T-helper 17 cell (primary cell): ENCODE data around the gene CRYBG3. TPM values are rescaled to one million over a fixed set of nuclear protein-coding genes. Genes with fewer than 3 reads are reported as not detected.

Experiments used
- ATAC-seq: fragments of 150-1000 bp; cut with Tn5 transposase; 2 replicates; pipeline ENCODE4 v1.10.0; 2021; ENCODE audit warnings: mild to moderate bottlenecking, moderate library complexity
- DNase-seq, 3 donors: peaks; one replicate each; pipeline versions ENCODE4 v3.0.0 to v3.0.0-alpha.2; 2020 to 2021
- H3K9me3 ChIP-seq: one replicate; pipeline ENCODE4 v1.7.0; 2013; ENCODE audit warnings: low read length, mild to moderate bottlenecking; ENCODE audit not compliant: control insufficient read depth, poor library complexity, severe bottlenecking
- H3K27ac Mint-ChIP-seq: one replicate; pipeline ENCODE4 v1.8.0; 2022; ENCODE audit warnings: mild to moderate bottlenecking, moderate library complexity, mixed read lengths
- H3K27me3 Mint-ChIP-seq: one replicate; pipeline ENCODE4 v1.8.0; 2022; ENCODE audit warnings: mixed read lengths
- H3K36me3 Mint-ChIP-seq: one replicate; pipeline ENCODE4 v1.8.0; 2022; ENCODE audit warnings: low read depth, mixed read lengths
- H3K4me1 Mint-ChIP-seq: one replicate; pipeline ENCODE4 v1.8.0; 2022; ENCODE audit warnings: mild to moderate bottlenecking, mixed read lengths
- H3K4me3 Mint-ChIP-seq: one replicate; pipeline ENCODE4 v1.8.0; 2022; ENCODE audit warnings: mild to moderate bottlenecking, moderate library complexity, mixed read lengths
- total RNA-seq, 4 donors: library from RNA in 2 of 4; stranded (reverse) in 2 of 4; gene quantifications; one replicate each; pipeline ENCODE4 v1.2.3 and lab custom pipeline; 2022 to 2026

Gene CRYBG3
- total RNA-seq: 1 to 10 TPM; 6.4 to 6.5 TPM
- 54.5 to 72.0 reads per million in 2 donors for total RNA-seq (lab: John Stamatoyannopoulos, UW)

DNA sequence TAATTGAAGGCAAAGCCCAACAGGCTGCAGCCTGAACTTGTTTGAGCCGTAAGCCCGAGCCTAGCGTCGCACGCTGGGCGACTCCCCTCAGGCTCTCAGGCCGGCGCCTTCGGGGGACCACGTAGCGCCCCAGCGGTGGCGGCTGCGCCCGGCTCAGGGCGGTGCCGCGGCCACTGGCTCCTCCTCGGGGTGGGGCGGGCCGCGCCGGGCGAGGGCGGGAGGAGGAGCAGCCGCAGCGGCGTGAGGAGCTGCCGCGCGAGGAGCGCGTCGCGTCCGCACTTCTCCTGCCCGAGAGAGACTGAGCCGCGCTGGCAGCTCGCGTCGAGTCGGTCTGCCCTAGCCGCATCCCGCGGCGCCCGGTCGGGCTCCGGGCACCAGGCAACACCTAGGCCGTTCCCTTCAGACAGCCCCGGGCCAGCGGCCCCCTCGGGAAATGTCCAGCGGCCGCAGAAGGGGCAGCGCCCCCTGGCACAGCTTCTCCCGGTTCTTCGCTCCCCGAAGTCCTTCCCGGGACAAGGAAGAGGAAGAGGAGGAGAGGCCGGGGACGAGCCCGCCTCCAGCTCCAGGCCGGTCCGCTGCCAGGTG lies at the start of gene CRYBG3:
TSS of gene CRYBG3 (plus strand) at position 238 of the 585 bp plus-strand sequence. CDS start at position 434, 196 bp downstream.
- Mint-ChIP-seq H3K4me1 (peaks cover 33% of the 10 kb centered on the region), H3K27ac (peak within 1 kb of the TSS; percentile 92), H3K4me3 (peak within 1 kb of the TSS; percentile 99), H3K36me3 (peaks cover 6% of the 10 kb centered on the region), H3K27me3 (peaks cover 9% of the 10 kb centered on the region)
- DNase-seq (peak; percentile 76 to 80 (median 77)), ATAC-seq (peak; percentile 98)
- H3K9me3 ChIP-seq: no peaks in the 10 kb centered on the region

DNA sequence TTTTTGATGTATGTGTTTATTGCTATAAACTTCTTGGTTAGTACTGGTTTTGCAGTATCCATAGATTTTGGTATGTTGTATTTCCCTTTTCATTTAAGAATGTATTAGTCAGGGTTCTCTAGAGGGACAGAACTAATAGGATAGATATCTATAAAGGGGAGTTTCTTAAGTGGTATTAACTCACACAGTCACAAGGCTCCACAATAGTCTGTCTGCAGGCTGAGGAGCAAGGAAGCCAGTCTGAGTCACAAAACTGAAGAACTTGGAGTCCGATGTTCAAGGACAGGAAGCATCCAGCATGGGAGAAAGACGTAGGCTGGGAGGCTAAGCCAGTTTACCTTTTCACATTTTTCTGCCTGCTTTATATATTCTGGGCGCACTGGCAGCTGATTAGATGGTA lies 48.9 kb upstream of the CRYBG3 start:
- H3K27me3 Mint-ChIP-seq: no peaks in the 10 kb centered on the region
- H3K36me3 Mint-ChIP-seq: peaks cover 13% of the 10 kb centered on the region
- ATAC-seq (no peak), DNase-seq (no peak)
- H3K4me1 Mint-ChIP-seq: peaks cover 6% of the 10 kb centered on the region
- H3K4me3 Mint-ChIP-seq: no peak overlapping the region
- H3K27ac Mint-ChIP-seq: peak overlapping the region; percentile 56
- H3K9me3 ChIP-seq: no peaks in the 10 kb centered on the region

DNA sequence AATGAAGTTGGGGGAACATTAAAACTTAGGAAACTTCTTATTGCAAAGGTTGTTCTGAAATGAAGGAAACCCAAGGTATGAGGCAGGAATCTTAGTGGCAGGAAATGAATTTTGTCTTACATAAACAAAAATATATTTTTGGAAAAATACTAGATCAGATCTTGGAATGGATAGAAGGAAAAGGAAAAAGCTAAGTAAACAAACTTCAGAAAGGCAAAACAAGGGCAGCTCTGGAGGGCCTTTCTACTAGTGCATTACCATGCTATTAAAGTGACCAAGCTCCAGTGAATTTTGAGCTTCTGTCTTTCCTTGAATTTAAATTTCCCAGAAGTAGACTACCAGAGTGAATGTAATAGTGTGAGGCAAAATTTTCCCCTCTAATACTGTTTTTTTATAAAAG lies 43.7 kb upstream of the CRYBG3 start:
- peaks cover 8% of the 10 kb centered on the region for H3K36me3 Mint-ChIP-seq
- no peak overlapping the region for H3K27ac Mint-ChIP-seq
- H3K4me3 Mint-ChIP-seq: no peak overlapping the region
- ATAC-seq (no peak), DNase-seq (no peak)
- H3K4me1 Mint-ChIP-seq: no peaks in the 10 kb centered on the region
- H3K27me3 Mint-ChIP-seq: no peaks in the 10 kb centered on the region
- H3K9me3 ChIP-seq: no peaks in the 10 kb centered on the region

DNA sequence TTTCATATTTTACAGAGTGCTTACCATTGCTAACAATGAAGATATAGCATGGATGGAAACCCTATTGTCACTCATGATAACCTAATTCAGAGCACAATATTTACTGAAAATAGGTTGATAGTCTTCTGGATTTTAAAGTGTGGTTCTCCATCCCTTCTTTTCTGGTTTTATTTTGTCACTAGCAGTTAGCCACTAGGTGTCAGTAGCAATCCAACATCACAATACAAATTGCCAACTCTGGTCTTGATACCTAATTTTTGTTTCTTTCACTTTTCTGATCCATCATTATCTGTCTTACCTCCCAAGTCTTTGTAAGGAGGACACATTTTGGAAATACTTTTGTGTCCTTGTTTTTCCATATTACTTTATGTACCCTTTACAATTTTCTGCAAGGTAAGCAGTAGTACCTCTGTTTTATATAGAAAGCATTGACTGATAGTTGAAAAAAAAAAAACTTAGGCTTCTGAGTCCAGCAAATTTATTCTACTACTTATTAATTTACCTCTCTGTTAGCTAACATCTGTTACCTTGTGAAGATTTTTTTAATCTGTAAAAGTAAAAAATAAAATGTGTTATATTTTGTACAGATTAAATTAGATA lies 28.3 kb upstream of the CRYBG3 start:
- Mint-ChIP-seq H3K36me3 (no peaks in the 10 kb centered on the region), H3K27ac (no peak overlapping the region), H3K4me3 (no peak overlapping the region), H3K27me3 (no peaks in the 10 kb centered on the region), H3K4me1 (no peaks in the 10 kb centered on the region)
- no peaks in the 10 kb centered on the region for H3K9me3 ChIP-seq
- ATAC-seq: peak; percentile 56
- DNase-seq: no peak

DNA sequence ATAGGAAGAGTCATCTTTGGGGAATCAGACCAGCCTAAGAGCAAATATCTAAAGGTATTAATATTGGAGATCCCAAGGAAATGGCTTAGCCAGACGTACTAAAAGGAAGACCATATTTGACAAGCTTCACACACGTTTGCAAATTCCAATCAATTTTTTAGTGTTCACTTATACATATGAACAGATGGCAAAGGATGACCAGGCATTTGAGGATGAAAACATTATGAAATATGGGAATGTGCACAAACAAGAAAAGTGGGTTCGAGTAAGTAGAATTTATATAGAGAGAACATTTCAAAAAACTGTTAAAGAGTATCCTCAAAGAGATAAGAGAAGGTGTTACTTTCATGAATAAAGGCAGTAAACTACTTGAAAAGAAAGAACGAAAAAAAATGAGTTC lies 25.9 kb upstream of the CRYBG3 start:
- H3K36me3 Mint-ChIP-seq: no peaks in the 10 kb centered on the region
- H3K9me3 ChIP-seq: no peaks in the 10 kb centered on the region
- no peaks in the 10 kb centered on the region for H3K4me1 Mint-ChIP-seq
- H3K4me3 Mint-ChIP-seq: no peak overlapping the region
- ATAC-seq (no peak), DNase-seq (no peak)
- no peak overlapping the region for H3K27ac Mint-ChIP-seq
- H3K27me3 Mint-ChIP-seq: no peaks in the 10 kb centered on the region

DNA sequence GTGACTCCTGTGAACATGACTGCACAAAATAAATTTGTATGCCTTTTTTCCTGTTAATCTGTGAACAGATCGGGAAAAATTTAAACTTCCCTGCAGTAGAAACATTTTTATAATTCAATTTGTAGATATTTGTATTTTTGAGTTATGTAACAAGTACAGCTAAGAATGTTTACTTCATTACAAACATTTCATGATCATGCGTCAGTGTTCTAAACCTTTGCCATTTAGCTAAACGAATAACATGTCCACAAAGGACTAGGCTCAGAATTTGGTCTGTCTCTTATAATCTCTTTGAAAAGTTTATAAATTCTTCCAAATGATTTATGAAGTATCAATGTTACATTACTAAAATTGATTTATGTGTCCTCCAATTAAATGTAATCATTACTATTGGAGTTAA lies 17.3 kb upstream of the CRYBG3 start:
- Mint-ChIP-seq H3K27me3 (no peaks in the 10 kb centered on the region), H3K4me1 (no peaks in the 10 kb centered on the region), H3K36me3 (no peaks in the 10 kb centered on the region), H3K4me3 (no peak overlapping the region), H3K27ac (no peak overlapping the region)
- no peak for ATAC-seq
- no peak for DNase-seq
- no peaks in the 10 kb centered on the region for H3K9me3 ChIP-seq

DNA sequence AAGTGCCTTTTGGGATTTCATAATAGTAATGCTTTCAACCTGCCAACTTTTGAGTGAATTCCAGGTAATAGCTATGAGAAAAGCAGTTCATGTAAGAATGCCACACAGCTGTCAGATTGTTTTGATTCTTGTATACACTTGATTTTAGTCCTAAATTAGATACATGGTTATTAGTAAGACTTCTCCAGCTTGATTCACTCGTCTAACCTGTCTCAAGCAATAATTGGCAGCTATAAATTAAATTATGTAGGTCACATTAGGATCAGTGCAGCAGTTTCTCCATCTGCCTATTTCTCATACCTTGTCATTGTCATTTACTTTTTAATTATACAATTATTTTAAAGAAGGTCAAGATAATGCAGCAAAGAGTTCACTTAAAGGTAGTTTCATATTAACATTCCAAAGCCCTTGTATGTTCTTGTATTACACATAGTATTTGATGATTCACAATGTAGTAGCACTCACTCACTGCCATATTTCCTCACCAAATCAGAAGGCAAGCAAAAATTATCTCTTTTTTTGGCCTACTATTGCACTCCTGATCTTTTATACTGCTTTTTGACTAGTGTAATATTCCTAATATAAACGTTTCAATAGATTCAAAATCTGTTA lies 10.9 kb upstream of the CRYBG3 start:
- ATAC-seq: no peak
- DNase-seq: no peak
- H3K27ac Mint-ChIP-seq: no peak overlapping the region
- H3K9me3 ChIP-seq: no peaks in the 10 kb centered on the region
- no peak overlapping the region for H3K4me3 Mint-ChIP-seq
- no peaks in the 10 kb centered on the region for H3K27me3 Mint-ChIP-seq
- no peaks in the 10 kb centered on the region for H3K36me3 Mint-ChIP-seq
- no peaks in the 10 kb centered on the region for H3K4me1 Mint-ChIP-seq

DNA sequence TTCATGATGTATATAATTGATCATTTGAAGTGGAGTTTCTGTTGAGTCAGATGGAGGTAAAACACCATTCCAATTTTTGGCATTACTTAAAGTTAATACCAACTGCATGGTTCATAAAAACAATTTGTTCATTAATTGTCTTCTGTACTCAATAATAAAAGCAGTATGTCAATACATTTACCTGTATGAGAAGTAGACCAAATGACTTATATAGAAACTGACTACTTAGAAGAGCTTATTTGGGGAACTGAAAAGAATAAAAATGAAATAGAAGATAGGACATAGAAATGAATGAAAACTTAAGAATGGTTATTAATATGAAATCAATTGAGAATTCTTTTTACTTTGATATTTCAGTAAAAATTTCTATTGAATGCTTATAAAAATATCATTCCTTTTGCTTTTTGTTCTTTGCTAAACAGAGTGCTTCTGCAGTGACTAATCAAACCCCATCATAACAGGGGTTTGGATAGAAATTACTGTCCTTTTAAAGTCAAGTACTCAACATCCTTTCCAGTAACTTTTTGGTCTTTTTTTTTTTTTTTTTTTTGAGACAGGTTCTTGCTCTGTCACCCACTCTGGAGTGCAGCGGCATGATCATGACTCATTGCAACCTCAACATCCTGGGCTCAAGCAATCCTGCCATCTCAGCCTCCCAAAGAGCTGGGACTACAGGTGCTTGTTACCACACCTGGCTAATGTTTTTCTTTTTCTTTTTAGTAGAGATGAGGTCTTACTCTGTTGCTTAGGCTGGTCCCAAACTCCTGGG lies 6.5 kb upstream of the CRYBG3 start:
- Mint-ChIP-seq H3K27me3 (peaks cover 4% of the 10 kb centered on the region), H3K27ac (no peak overlapping the region), H3K36me3 (no peaks in the 10 kb centered on the region), H3K4me1 (peaks cover 2% of the 10 kb centered on the region), H3K4me3 (no peak overlapping the region)
- ATAC-seq (peak; percentile 72), DNase-seq (peak in 1 of 3 donors; percentile 15)
- no peaks in the 10 kb centered on the region for H3K9me3 ChIP-seq

DNA sequence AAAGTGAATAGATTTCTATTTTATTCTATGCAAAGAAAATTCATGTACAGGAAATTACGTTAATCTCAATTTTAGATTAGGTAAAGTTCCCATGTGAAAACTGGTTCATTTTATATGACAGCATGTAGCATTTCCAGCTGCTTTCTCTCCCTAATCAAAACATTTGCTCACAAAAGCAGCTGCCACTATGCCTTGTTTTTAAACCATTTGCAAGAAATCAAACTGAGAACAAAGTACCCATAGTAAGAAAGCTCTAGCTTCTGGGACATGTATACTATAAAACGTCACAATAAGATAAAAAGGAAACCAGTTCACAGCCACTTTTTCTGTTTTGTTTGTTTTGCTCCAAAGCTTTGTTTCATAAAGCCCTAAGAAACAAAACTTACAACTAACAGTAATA lies 5.0 kb upstream of the CRYBG3 start:
- no peaks in the 10 kb centered on the region for H3K9me3 ChIP-seq
- H3K4me3 Mint-ChIP-seq: no peak overlapping the region
- H3K27ac Mint-ChIP-seq: no peak overlapping the region
- DNase-seq (no peak), ATAC-seq (no peak)
- peaks cover 4% of the 10 kb centered on the region for H3K27me3 Mint-ChIP-seq
- H3K36me3 Mint-ChIP-seq: no peaks in the 10 kb centered on the region
- H3K4me1 Mint-ChIP-seq: peaks cover 11% of the 10 kb centered on the region

DNA sequence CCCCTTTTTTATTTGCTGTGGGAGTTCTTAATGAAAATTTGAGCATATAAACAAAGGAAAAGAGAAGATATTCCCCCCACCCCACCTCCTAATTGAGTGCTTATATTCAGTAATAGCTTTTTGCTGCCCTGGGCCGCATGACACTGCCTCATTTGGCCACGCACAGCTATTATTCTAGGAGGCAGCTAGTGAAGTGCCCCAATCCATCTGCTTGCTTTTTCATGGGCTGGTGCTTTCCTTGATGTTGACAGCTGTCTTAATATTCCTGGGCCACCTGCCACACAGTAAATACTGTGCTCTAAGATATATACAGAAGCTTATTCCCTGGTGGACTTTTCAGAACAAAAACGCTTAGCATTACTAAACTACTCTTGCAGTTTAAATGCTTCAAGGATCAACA lies 3.8 kb upstream of the CRYBG3 start:
- Mint-ChIP-seq H3K4me3 (no peak overlapping the region), H3K27ac (no peak overlapping the region), H3K4me1 (peaks cover 18% of the 10 kb centered on the region), H3K27me3 (peaks cover 6% of the 10 kb centered on the region), H3K36me3 (peaks cover 3% of the 10 kb centered on the region)
- DNase-seq: no peak
- no peak for ATAC-seq
- no peaks in the 10 kb centered on the region for H3K9me3 ChIP-seq

DNA sequence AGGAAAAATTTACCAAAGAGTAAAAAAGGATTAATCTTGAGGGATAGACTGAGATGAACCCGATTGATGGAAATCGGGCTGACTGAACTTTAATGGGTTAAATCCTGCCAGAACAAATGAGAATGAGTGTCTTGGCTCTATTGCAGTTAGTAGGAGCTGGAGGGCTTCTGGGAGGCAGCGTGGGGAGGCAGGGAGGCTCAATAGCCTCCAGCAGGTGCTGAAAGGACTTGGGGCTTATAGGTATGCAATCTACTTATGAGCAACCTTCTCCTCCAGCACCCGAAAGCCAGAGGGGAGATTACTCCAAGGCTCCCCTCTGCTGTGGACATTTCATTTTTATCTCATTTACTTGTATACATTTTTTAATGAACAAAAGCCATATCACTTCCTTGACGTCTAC lies 1.0 kb upstream of the CRYBG3 start:
- H3K4me3 Mint-ChIP-seq: peak overlapping the region; percentile 99
- peak overlapping the region; percentile 72 for H3K27ac Mint-ChIP-seq
- H3K27me3 Mint-ChIP-seq: peaks cover 9% of the 10 kb centered on the region
- DNase-seq: no peak
- H3K9me3 ChIP-seq: no peaks in the 10 kb centered on the region
- peaks cover 6% of the 10 kb centered on the region for H3K36me3 Mint-ChIP-seq
- ATAC-seq: no peak
- peaks cover 34% of the 10 kb centered on the region for H3K4me1 Mint-ChIP-seq

DNA sequence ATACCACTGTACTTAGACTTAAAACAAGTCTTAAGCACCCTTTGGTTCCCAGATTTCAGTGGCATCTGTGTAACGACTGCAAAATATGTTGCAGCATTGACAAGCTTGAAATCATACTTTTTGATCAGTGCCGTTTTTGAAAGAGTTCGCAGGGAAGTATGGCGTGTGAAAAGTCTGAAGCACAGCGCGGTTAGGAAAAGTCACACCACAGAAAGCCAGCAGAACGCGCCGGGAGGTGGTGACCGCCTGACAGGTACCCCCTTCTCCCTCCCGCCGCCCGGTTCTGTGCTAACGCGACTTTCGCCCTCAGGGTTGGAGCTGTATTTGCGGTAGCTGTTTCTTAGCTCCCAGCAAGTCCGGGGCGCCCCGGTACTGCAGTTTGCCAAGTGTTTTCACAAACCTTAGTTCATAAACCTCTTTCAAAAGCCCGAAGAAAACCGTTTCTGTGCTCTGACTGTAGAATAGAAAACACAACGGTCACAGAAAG lies 481 bp upstream of the CRYBG3 start:
- peak; percentile 64 for ATAC-seq
- peaks cover 33% of the 10 kb centered on the region for H3K4me1 Mint-ChIP-seq
- DNase-seq: peak; percentile 16 to 38 (median 27)

DNA sequence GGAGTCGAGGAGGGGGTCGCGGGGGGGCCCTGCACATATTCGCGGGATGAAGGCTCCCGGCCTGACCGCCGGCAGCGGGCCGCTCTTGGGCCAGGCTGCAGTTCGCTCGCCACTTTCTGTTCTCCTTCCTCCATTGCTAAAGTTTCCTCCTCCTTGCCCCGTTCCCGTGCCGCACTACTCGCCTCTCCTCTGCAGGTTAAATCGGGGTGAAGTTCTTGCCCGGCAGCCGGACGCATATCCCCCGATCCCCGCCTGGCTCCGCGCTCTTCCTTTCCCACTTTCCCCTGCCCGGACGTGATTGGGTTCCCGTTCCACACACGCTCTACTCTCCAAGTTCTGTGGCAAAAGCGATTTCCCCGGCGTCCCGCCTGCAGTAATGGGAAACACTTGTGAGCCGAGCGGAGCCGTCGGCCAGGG lies 556 bp downstream of the CRYBG3 start:
- Mint-ChIP-seq H3K4me3 (peak overlapping the region; percentile 99), H3K27me3 (peaks cover 9% of the 10 kb centered on the region), H3K27ac (peak overlapping the region; percentile 92), H3K36me3 (peaks cover 6% of the 10 kb centered on the region), H3K4me1 (peaks cover 33% of the 10 kb centered on the region)
- H3K9me3 ChIP-seq: no peaks in the 10 kb centered on the region
- ATAC-seq (peak; percentile 7), DNase-seq (peak; percentile 7 to 12 (median 9))

More for the DNA sequence above, 481 bp upstream of the CRYBG3 start:
- Mint-ChIP-seq H3K27ac (peak overlapping the region; percentile 72), H3K4me3 (peak overlapping the region; percentile 99), H3K27me3 (peaks cover 9% of the 10 kb centered on the region), H3K36me3 (peaks cover 6% of the 10 kb centered on the region)
- H3K9me3 ChIP-seq: no peaks in the 10 kb centered on the region
